Upper lobe of left lung (tissue), 4 donors: Measurements from ENCODE around the gene BRF1.

Experiments used
- EP300 ChIP-seq, 4 donors: sonication (generic); formaldehyde crosslinking; IDR thresholded peaks; one replicate each; pipeline ENCODE4 v1.5.1; 2017; ENCODE audit warnings: antibody characterized with exemption in 4 of 4, control low read depth in 2 of 4
- POLR2A ChIP-seq, 4 donors: fragments of 450-650 bp; IDR thresholded peaks; one replicate each; pipeline ENCODE4 v1.5.1; 2016 to 2017; ENCODE audit warnings: antibody characterized with exemption in 4 of 4, mild to moderate bottlenecking in 2 of 4

DNA sequence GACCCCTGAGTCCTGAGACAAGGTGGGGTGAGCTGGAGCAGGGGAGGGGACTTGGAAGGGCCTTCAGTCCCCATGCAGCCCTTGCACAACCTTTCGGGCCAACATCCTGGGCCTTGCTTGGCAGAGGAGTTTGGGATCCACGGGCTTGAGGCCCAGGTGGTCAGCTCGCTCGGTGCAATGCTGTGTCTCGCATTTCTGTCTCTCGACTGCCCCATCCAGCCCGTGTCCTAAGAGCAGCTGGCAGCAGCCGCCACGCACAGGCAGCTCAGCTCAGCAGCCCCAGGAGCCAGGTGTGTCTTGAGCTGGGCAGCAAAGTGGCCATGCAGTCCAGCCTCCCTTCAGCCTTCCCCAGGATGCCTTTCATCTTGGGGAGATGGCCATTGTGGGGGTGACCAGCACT lies 24.5 kb upstream of the BRF1 start:
- TF ChIP-seq EP300 (IDR thresholded peaks at IDR 0.05): no peak
- TF ChIP-seq POLR2A (IDR thresholded peaks at IDR 0.05): no peak
